Stimulated activated CD8-positive, alpha-beta memory T cell treated with anti-CD3 and anti-CD28 coated beads, Interleukin-15, amount 100 ng/mL, for 48 hours (primary cell): ENCODE results near the gene TP53BP1.
"Not testable (repeated sequence)": the region's sequence is repeated elsewhere in the genome, so short reads cannot be mapped to it uniquely, and the experiment has no call there.

Experiments
- DNase-seq, 2 donors: peaks; one replicate each; pipeline ENCODE4 v3.0.0-alpha.2; 2020; ENCODE audit warnings: low read depth in 2 of 2

TP53BP1 gene

DNA sequence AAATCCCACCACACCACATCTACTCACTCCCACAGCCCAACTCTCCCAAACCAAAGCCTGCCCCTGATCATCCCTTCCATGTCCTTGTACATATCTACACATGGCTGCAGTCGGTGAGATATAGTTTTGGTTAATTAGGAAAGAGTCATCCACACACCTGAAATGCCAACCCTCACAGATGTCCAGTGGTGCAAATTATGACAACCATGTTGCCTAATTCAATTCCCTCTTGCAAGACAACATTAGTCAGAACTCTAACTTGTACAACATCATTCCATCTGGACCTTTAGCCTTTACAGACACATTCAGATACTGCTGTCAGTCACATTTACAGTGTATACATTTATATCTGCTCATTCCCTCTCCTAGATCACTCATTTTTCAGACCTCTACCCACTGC lies 80.9 kb downstream of the TP53BP1 start:
- no peak for DNase-seq

- DNase-seq: no peak
Observed at GRCh38 chr15:43410572-43411214, 82.3 kb downstream of the TP53BP1 start.

DNA sequence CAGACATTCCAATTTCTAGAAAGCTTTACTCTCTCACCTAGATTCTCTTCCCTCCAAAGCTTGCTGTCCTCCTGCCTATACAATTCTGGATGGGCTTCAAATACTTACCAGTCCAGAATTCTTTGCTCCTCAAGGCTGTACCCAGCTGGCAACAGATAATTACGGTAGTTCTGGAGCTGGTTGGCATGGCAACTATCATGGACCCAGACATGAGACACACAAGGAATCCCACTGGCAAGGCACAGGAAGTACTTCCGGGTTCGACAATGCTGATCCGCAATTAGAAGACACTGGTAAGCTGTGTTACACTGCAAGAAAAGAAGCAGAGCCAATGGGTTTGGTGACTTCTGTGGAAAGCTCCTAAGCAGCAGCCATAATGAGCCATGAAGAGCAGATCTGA lies 84.2 kb downstream of the TP53BP1 start:
- no peak for DNase-seq

- DNase-seq: no peak
Observed at GRCh38 chr15:43406808-43407207, 86.1 kb downstream of the TP53BP1 start.

DNA sequence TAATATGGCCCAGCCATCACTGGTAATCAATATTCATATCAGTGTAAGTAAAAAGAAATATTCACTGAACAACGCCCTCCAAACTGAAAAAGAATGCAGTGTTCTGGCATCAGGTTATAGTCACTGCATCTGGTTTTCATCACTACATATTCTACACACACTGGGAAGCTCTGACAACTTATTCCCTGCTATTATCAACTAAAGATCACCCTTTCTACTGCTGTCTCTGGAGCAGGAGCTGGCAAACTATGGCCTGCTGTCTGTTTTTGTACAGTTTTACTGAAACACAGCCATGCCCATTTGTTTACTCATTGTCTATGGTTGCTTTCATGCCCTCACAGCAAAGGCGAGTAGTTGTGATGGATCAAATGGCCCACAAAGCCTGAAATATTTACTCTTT lies 86.8 kb downstream of the TP53BP1 start:
- no peak for DNase-seq

DNA sequence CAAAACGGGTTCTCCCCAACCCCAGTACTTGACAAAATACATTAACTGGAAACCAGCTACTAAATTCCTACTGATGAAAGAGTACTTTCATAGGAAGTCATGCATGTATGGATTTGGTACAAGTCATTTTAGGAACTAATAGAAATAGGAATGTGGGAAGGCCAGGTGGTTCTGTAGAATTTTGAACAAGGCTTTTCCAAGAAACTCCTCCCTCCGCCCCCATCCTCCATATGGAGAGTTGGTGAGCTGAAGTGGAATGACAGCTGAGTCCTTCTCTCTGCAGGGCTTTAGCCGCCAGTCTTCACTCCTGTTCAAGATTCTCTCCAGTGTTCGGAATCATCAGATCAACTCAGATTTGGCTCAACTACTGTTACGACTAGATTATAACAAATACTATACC lies 88.8 kb downstream of the TP53BP1 start:
- no peak for DNase-seq

GRCh38 chr15:43403616-43404015 lies 89.3 kb downstream of the TP53BP1 start:
- DNase-seq: no peak

DNA sequence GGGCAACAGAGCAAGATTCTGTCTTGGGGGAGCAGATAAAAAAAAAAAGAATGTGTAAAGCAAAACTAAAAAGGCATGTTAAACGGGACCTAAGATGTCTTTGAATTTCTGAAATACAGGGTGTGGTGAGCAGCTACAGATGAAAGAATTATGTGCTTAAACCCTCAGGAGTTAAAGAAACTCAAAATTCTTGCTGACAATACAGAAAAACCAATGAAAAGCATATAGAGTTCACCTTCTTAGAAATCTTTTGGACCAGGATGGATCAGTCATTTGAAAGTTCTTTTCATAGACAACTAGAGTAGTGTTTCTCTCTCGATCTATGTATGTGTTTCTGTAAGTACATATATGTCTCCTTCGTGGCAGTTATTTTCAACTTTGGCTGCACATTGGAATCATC lies 90.7 kb downstream of the TP53BP1 start:
- no peak for DNase-seq

- not testable (repeated sequence) for DNase-seq
Observed at GRCh38 chr15:43393592-43393991, 99.4 kb downstream of the TP53BP1 start.

- DNase-seq: no peak
Observed at GRCh38 chr15:43390723-43391122, 102.2 kb downstream of the TP53BP1 start.

GRCh38 chr15:43383070-43383469 lies 109.9 kb downstream of the TP53BP1 start:
- no peak for DNase-seq

GRCh38 chr15:43382310-43382709 lies 110.6 kb downstream of the TP53BP1 start:
- no peak for DNase-seq

DNA sequence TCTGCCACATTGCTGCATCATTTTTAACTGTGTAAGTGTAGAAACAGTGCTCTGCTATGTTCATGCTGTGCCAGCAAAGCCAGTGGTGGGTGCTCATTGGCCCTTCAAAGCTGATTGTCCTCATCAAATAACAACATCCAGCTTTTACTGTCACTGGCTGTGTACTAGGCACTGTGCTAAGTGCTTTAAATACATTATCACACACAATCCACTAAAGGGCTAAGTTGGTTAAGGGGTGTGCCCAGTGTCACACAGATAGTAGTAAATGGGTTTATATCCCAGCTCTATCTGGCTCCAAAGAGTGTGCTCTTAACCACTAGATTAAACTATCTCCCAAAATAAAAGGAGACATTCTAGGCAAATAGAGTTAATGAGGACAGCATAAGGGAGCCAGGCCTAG lies 114.4 kb downstream of the TP53BP1 start:
- DNase-seq: no peak

DNA sequence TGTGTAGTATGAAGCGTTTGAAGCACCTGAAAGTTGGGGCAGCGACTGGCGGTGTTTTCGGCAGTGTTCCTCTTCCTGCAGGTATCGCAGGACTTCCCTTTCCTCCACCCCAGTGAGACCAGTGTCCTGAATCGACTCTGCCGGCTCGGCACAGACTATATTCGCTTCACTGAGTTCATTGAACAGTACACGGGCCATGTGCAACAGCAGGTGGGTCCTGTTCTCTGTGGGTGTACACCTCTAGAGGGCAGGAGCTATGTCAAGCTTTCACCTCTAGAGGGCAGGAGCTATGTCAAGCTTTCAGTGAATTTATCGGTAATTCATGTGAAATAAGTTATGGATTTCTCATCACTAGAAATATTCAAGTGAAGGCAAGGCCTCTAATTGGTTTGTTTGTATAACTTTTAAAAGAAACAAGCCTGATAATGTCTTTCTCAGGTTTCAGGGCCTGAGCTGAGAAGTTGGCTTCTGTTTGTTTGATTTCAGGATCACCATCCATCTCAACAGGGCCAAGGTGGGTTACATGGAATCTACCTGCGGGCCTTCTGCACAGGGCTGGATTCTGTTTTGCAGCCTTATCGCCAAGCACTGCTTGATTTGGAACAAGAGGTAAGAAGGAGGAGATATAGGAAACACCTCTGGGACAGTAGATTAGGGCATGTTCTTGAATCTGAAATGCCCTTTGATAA lies 116.8 kb downstream of the TP53BP1 start:
- peak in 1 of 2 donors; percentile 6 for DNase-seq

DNA sequence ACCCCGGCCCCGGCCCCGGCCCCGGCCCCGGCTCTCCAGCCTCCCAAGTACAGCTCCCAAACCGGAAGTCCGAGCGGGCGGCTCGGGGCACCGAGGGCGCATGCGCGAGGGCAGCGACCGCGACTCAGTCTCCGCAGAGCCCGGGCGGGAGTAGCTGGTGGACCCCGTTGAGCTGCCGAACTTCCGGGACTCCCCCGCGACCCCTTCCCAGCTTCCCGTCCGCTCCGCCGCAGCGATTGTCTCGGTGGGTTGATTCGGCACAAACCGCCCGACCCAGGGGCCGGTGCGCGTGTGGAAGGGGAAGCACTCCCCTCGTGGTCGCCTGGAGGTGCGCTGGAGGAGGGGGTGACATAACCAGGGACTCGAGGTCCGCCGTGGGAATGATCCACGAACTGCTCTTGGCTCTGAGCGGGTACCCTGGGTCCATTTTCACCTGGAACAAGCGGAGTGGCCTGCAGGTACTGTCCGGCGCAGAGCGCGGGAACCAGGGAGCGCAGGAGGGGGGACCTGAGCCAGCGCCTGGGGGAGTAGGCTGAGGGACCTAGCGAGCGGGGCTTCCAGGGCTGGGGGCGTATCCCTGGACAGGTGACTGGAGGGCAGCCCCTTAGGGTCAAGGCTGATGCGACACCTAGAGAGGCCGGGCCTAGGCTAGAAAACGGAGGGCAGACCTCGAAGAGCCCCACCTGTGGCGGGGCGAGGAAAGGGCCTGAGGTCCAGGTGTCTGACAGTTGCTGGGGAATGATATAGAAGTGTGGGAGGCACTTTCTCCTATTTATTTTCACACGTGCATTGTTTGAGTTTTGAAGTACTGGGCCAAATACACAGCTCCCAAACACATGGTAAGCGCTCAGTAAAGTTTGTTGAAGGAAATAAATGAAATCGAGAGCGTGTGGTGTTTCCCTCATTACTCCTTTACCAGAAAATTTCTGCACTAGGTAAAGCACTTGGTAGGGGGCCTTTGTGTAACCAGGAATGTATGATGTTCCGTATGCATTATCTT lies 121.7 kb downstream of the TP53BP1 start, which contains the start of the genes TUBGCP4 and ZSCAN29:
TSS of gene TUBGCP4 (plus strand) at position 127 of the 1,000 bp plus-strand sequence. CDS start at position 381, 254 bp downstream.
TSS of gene ZSCAN29 (minus strand) at position 69 of the 1,000 bp plus-strand sequence. CDS start 1,130 bp downstream, outside the sequence.
- DNase-seq: peak; percentile 75 to 80

- peak in 1 of 2 donors; percentile 1 for DNase-seq
Observed at GRCh38 chr15:43370310-43370974, 122.5 kb downstream of the TP53BP1 start.

- DNase-seq: no peak
Observed at GRCh38 chr15:43361313-43361903, 131.5 kb downstream of the TP53BP1 start.

DNA sequence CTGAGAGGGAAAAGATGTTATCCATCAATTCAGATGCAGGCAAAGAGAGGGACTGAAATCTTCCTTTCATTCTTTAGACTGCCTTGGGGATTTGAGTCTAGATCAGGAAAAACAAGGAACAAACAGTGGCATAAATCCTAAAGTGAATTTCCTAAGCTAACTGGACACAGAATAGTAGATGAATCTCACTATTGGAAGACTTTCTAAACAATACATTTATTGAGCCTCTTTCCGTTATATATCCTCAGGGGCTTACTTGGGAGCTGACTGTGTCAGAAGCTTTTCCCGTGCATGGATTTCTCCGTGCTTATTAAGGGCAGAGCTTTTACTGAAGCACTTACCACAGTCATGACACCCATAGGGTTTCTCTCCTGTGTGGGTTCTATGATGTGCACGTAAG lies 132.1 kb downstream of the TP53BP1 start:
- DNase-seq: no peak
